Right kidney (tissue), 1 donor: Measurements from ENCODE around the gene EHMT1.
"Not testable (repeated sequence)": the region's sequence is repeated elsewhere in the genome, so short reads cannot be mapped to it uniquely, and the experiment has no call there.

Experiments used
- DNase-seq: peaks from one replicate; pipeline ENCODE4 v3.0.0-alpha.2; 2016

Gene EHMT1

GRCh38 chr9:137762414-137763061 lies 143.7 kb downstream of the EHMT1 start:
- no peak for DNase-seq

- no peak for DNase-seq
Measured at GRCh38 chr9:137763271-137763955, 144.6 kb downstream of the EHMT1 start.

GRCh38 chr9:137764171-137764671 lies 145.4 kb downstream of the EHMT1 start:
- DNase-seq: no peak

- no peak for DNase-seq
Measured at GRCh38 chr9:137764981-137765380, 146.2 kb downstream of the EHMT1 start.

GRCh38 chr9:137765536-137765935 lies 146.7 kb downstream of the EHMT1 start:
- DNase-seq: no peak

- no peak for DNase-seq
Measured at GRCh38 chr9:137771580-137771979, 152.8 kb downstream of the EHMT1 start.

GRCh38 chr9:137772281-137772873 lies 153.6 kb downstream of the EHMT1 start:
- no peak for DNase-seq

- DNase-seq: no peak
Measured at GRCh38 chr9:137774775-137775386, 156.1 kb downstream of the EHMT1 start.

- no peak for DNase-seq
Measured at GRCh38 chr9:137776306-137776995, 157.6 kb downstream of the EHMT1 start.

- no peak for DNase-seq
Measured at GRCh38 chr9:137777761-137778160, 159.0 kb downstream of the EHMT1 start.

GRCh38 chr9:137778336-137778735 lies 159.5 kb downstream of the EHMT1 start:
- no peak for DNase-seq

- DNase-seq: no peak
Measured at GRCh38 chr9:137778914-137779313, 160.1 kb downstream of the EHMT1 start.

- DNase-seq: not testable (repeated sequence)
Measured at GRCh38 chr9:137780031-137780430, 161.2 kb downstream of the EHMT1 start.

GRCh38 chr9:137781906-137782585 lies 163.2 kb downstream of the EHMT1 start:
- DNase-seq: no peak

- no peak for DNase-seq
Measured at GRCh38 chr9:137783521-137783920, 164.7 kb downstream of the EHMT1 start.

- no peak for DNase-seq
Measured at GRCh38 chr9:137784046-137784445, 165.2 kb downstream of the EHMT1 start.

GRCh38 chr9:137784641-137785513 lies 166.1 kb downstream of the EHMT1 start:
- no peak for DNase-seq

- DNase-seq: no peak
Measured at GRCh38 chr9:137785704-137786161, 166.9 kb downstream of the EHMT1 start.

- no peak for DNase-seq
Measured at GRCh38 chr9:137786511-137786920, 167.7 kb downstream of the EHMT1 start.

GRCh38 chr9:137787381-137787780 lies 168.6 kb downstream of the EHMT1 start:
- DNase-seq: no peak
